Gastrocnemius medialis (tissue), 4 donors: Measurements from ENCODE around the gene SNCAIP. TPM values are rescaled to one million over a fixed set of nuclear protein-coding genes. Genes with fewer than 3 reads are reported as not detected.

Source experiments
- ATAC-seq, 2 donors: fragments of 150-250 bp; one replicate each; pipeline ENCODE4 v1.9.1; 2016
- DNase-seq, 2 donors: peaks; one replicate each; pipeline ENCODE4 v3.0.0-alpha.2; 2019
- H3K27ac ChIP-seq, 4 donors: fragments of 200-600 bp; sonication (generic); 1 replicate in 1 of 4; 2 replicates in 3 of 4; pipeline ENCODE4 v1.5.1; 2016 to 2018; ENCODE audit warnings: mild to moderate bottlenecking in 2 of 4, moderate library complexity in 1 of 4
- H3K27me3 ChIP-seq, 3 donors: fragments of 200-600 bp; sonication (generic) in 2 of 3; 1 replicate in 1 of 3; 2 replicates in 2 of 3; pipeline versions ENCODE4 v1.5.1 to v1.6.0; 2016 to 2019; ENCODE audit warnings: mild to moderate bottlenecking in 1 of 3, moderate library complexity in 1 of 3
- H3K36me3 ChIP-seq, 2 donors: fragments of 200-600 bp; sonication (generic) in 1 of 2; one replicate each; pipeline ENCODE4 v1.5.1; 2017 to 2018
- H3K4me1 ChIP-seq, 2 donors: fragments of 200-600 bp; sonication (generic) in 1 of 2; one replicate each; pipeline ENCODE4 v1.5.1; 2016 to 2017; ENCODE audit warnings: mild to moderate bottlenecking in 2 of 2
- H3K4me3 ChIP-seq, 4 donors: fragments of 200-600 bp; sonication (generic) in 3 of 4; 1 replicate in 1 of 4; 2 replicates in 3 of 4; pipeline ENCODE4 v1.5.1; 2016 to 2019; ENCODE audit warnings: mild to moderate bottlenecking in 2 of 4
- H3K9me3 ChIP-seq, 3 donors: fragments of 200-600 bp; sonication (generic) in 2 of 3; 1 replicate in 1 of 3; 2 replicates in 2 of 3; pipeline ENCODE4 v1.5.1; 2016 to 2019
- POLR2A ChIP-seq, 2 donors: fragments of 450-650 bp; IDR thresholded peaks; one replicate each; pipeline ENCODE4 v1.6.1; 2017; ENCODE audit warnings: antibody characterized with exemption in 2 of 2, mild to moderate bottlenecking in 2 of 2, moderate library complexity in 2 of 2
- in situ Hi-C, 4 donors: fragments of 200-750 bp; cut with MboI; loops; one replicate each; pipeline versions ENCODE4 v1.15.0 to v1.8.0; 2017; ENCODE audit warnings: low sequenced_read_pairs in 4 of 4
- intact Hi-C: fragments of 100-400 bp; cut with DNase I; formaldehyde crosslinking; loops from one replicate; pipeline ENCODE4 v1.15.1; 2023; ENCODE audit warnings: low total_unique reads
- total RNA-seq, 4 donors: library from RNA; depleted of rRNA; stranded (reverse); fragments of >200 nt; gene quantifications; one replicate each; pipeline versions ENCODE4 v1.1.0 to v1.2.3, GENCODE V29; 2016
- TF ChIP-seq, protein P1 (sequence below), 5 experiments: fragments of 450-650 bp in 3 of 5; fragments of 200-600 bp in 2 of 5; sonication (generic) in 2 of 5; IDR thresholded peaks in 4 of 5; conservative IDR thresholded peaks in 1 of 5; 1 replicate in 4 of 5; 2 replicates in 1 of 5; pipeline ENCODE4 v1.5.1; 2016 to 2019; ENCODE audit warnings: antibody characterized with exemption in 5 of 5, mild to moderate bottlenecking in 3 of 5, moderate library complexity in 3 of 5

Gene SNCAIP
- total RNA-seq, 4 donors from 2014 or later: 0.22 to 3.1 (median 0.53) TPM

DNA sequence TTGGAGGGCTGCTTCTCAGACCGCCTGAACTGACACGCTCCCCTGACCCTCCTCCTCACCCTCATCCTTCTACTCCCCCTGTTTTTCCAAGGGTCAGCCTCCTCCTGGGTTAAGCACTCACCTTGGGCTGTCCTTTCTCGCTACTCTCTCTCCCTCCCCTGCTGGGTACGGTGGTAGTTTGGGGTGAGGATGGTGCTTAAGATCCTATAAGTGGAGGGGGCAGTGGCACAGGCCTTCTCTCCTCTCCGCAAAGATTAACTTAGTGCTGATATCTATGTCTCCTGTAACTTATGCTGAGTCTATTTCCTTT is 159.7 kb downstream of the SNCAIP start:
- Histone ChIP-seq H3K9me3 (no peaks in the 10 kb centered on the region), H3K4me3 (no peak overlapping the region), H3K4me1 (no peaks in the 10 kb centered on the region), H3K27me3 (no peaks in the 10 kb centered on the region), H3K27ac (no peak overlapping the region), H3K36me3 (no peaks in the 10 kb centered on the region)
- no peak for TF ChIP-seq POLR2A (IDR thresholded peaks at IDR 0.05)
- TF ChIP-seq, protein P1, sequence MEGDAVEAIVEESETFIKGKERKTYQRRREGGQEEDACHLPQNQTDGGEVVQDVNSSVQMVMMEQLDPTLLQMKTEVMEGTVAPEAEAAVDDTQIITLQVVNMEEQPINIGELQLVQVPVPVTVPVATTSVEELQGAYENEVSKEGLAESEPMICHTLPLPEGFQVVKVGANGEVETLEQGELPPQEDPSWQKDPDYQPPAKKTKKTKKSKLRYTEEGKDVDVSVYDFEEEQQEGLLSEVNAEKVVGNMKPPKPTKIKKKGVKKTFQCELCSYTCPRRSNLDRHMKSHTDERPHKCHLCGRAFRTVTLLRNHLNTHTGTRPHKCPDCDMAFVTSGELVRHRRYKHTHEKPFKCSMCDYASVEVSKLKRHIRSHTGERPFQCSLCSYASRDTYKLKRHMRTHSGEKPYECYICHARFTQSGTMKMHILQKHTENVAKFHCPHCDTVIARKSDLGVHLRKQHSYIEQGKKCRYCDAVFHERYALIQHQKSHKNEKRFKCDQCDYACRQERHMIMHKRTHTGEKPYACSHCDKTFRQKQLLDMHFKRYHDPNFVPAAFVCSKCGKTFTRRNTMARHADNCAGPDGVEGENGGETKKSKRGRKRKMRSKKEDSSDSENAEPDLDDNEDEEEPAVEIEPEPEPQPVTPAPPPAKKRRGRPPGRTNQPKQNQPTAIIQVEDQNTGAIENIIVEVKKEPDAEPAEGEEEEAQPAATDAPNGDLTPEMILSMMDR (IDR thresholded peaks at IDR 0.05 in 4 of 5, conservative IDR thresholded peaks at IDR 0.05 in 1 of 5): no peak
- intact Hi-C loops: no loop called here
- DNase-seq (no peak), ATAC-seq (no peak)
- in situ Hi-C loops: no loop called here

DNA sequence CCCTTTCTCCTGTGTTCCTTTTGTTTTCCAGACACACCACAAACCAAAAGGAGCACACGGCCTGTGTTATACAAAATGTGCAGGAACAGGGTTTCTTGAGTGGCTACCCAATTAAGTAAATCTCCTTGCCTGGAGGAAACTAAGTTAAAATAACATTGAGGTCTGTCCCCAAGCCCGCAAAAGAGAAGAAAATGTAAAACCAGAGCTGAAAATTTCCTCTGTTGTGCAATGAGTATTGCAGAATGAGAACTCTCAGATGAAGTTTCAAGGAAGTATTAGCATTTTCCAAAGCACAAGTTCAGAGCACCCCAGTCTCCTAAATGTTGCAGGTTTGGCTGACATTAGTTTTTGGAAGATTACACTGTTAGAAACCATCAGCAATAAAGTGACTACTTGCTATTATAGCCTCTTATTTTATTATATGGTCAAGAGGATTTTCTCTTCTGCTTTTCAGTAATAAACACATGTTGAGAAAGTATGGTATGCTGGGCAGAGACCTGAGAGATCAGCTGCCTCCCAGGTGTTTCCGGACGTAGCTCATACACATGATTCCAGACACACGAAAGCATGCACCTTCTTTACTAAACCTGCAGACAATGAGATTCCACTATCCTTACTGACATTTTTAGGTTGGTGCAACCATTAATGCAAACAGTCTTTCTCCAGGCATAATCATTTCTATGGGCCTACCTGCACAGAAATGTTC is 161.3 kb downstream of the SNCAIP start:
- Histone ChIP-seq H3K9me3 (no peaks in the 10 kb centered on the region), H3K4me3 (no peak overlapping the region), H3K36me3 (no peaks in the 10 kb centered on the region), H3K27ac (no peak overlapping the region), H3K27me3 (no peaks in the 10 kb centered on the region), H3K4me1 (no peaks in the 10 kb centered on the region)
- intact Hi-C loops: no loop called here
- DNase-seq: no peak
- in situ Hi-C loops: no loop called here
- TF ChIP-seq, protein P1 (IDR thresholded peaks at IDR 0.05 in 4 of 5, conservative IDR thresholded peaks at IDR 0.05 in 1 of 5): no peak
- no peak for TF ChIP-seq POLR2A (IDR thresholded peaks at IDR 0.05)
- no peak for ATAC-seq

DNA sequence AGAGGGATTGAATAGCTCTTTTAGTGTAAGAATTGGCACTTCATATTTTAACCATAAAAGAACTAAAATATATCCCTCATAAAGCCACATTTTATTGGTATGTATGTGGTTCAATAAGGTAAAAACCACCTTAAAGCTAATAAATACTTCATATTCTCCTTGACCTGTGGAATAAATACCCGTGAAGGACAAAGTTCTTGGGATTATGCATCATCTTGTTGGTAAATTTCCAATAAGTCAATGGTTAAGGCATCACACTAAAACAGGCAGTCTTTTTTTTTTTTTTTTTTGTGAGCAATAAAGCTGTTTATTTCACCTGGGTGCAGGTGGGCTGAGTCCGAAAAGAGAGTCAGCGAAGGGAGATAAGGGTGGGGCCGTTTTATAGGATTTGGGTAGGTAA is 161.9 kb downstream of the SNCAIP start:
- Histone ChIP-seq H3K4me3 (no peak overlapping the region), H3K27me3 (no peaks in the 10 kb centered on the region), H3K9me3 (no peaks in the 10 kb centered on the region), H3K4me1 (no peaks in the 10 kb centered on the region), H3K27ac (no peak overlapping the region), H3K36me3 (no peaks in the 10 kb centered on the region)
- DNase-seq: no peak
- intact Hi-C loops (no loop called here), in situ Hi-C loops (no loop called here)
- no peak for TF ChIP-seq POLR2A (IDR thresholded peaks at IDR 0.05)
- TF ChIP-seq, protein P1 (IDR thresholded peaks at IDR 0.05 in 4 of 5, conservative IDR thresholded peaks at IDR 0.05 in 1 of 5): no peak
- ATAC-seq: no peak

DNA sequence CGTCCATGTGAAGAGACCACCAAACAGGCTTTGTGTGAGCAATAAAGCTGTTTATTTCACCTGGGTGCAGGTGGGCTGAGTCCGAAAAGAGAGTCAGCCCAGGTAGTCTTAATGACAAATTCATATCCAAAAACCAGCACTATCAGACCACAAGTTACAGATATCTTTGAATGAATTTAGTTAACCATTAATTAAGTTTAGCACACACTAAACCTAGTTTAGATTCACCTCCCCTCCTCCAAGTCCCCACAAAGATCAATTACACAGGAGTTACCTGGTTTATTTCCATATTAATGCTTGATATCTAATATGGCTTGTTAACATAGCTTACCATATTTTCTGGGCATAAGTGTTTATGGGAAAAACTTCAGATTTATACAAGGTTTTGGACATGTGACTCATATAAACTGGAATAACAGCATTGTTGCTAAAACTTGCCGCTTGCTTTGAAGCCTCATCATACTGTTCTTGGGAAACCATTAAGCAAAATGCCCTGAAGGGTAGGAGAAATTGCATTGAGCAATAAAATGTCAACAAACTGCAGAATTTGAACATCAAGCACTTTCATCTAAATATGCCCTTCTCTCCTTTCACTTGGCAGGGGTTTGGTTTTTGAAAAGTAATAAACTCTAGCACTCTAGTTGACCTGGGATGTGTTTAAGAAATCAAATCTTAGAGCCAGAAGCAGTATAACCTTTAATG is 166.9 kb downstream of the SNCAIP start:
- no peak for ATAC-seq

More for the DNA sequence above, 166.9 kb downstream of the SNCAIP start:
- in situ Hi-C loops (no loop called here), intact Hi-C loops (no loop called here)
- no peak overlapping the region for H3K27ac ChIP-seq
- H3K36me3 ChIP-seq: no peaks in the 10 kb centered on the region
- H3K4me1 ChIP-seq: no peaks in the 10 kb centered on the region
- DNase-seq: no peak
- no peaks in the 10 kb centered on the region for H3K27me3 ChIP-seq
- TF ChIP-seq, protein P1 (IDR thresholded peaks at IDR 0.05 in 4 of 5, conservative IDR thresholded peaks at IDR 0.05 in 1 of 5): no peak
- no peak for TF ChIP-seq POLR2A (IDR thresholded peaks at IDR 0.05)
- H3K9me3 ChIP-seq: no peaks in the 10 kb centered on the region
- H3K4me3 ChIP-seq: no peak overlapping the region
